Measurements from ENCODE around the gene PLB1. TPM values are rescaled to one million over a fixed set of nuclear protein-coding genes. Genes with fewer than 3 reads are reported as not detected.
A peak's percentile ranks its signal among the peaks of the same experiment; 100 is the strongest.

PLB1 gene
- total RNA-seq, 2 experiments from 2014 or later: 0.25 to 0.50 TPM

DNA sequence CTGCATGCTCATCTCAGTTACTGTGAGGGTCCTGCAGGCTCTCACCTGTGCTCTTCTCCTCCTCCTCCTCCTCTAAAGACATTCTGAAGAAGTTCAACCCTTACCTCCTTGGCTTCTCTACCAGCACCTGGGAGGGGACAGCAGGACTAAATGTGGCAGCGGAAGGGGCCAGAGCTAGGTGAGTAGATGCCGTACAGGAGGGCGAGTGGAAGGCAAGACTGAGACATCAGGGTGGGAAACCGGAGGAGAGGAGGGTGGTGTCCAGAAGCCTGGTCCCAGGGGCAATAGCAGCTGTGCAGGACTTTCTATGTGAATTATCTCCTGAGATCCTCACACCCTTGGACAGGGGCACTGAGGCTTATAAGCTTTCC, 124.9 kb downstream of the PLB1 start:
- Mint-ChIP-seq H3K27ac (peak overlapping the region; percentile 94), H3K36me3 (ENCODE audit: low read depth) (peaks cover 2% of the 10 kb centered on the region), H3K4me3 (no peak overlapping the region), H3K4me1 (ENCODE audit: low read depth) (peaks cover 89% of the 10 kb centered on the region), H3K9me3 (peaks cover 1% of the 10 kb centered on the region), H3K27me3 (no peaks in the 10 kb centered on the region)
- ChIA-PET CTCF (interaction anchor here (0.9 to 5.0 kb wide), 4 partner anchors 9 to 127 kb away, joined by 3 to 39 read pairs (median 5); no protein-coding TSS in a partner anchor), POLR2A (interaction anchor here (0.6 to 2.0 kb wide), 4 partner anchors 8 to 130 kb away, joined by 3 to 10 read pairs (median 6); partner anchors contain the start of gene PPP1CB)
- no peak for DNase-seq
- intact Hi-C loops (cut with micrococcal nuclease): loop anchor here (5.0 kb wide), 1 partner anchor 62 kb away; no protein-coding TSS in a partner anchor
- TF ChIP-seq, protein P1, sequence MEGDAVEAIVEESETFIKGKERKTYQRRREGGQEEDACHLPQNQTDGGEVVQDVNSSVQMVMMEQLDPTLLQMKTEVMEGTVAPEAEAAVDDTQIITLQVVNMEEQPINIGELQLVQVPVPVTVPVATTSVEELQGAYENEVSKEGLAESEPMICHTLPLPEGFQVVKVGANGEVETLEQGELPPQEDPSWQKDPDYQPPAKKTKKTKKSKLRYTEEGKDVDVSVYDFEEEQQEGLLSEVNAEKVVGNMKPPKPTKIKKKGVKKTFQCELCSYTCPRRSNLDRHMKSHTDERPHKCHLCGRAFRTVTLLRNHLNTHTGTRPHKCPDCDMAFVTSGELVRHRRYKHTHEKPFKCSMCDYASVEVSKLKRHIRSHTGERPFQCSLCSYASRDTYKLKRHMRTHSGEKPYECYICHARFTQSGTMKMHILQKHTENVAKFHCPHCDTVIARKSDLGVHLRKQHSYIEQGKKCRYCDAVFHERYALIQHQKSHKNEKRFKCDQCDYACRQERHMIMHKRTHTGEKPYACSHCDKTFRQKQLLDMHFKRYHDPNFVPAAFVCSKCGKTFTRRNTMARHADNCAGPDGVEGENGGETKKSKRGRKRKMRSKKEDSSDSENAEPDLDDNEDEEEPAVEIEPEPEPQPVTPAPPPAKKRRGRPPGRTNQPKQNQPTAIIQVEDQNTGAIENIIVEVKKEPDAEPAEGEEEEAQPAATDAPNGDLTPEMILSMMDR (IDR thresholded peaks at IDR 0.05): no peak
- no peak for ATAC-seq

GRCh38 chr2:28621172-28622100, 125.6 kb downstream of the PLB1 start:
- H3K9me3 Mint-ChIP-seq: peaks cover 1% of the 10 kb centered on the region
- peak; percentile 43 for ATAC-seq
- DNase-seq: peak; percentile 79
- peaks cover 94% of the 10 kb centered on the region for H3K4me1 Mint-ChIP-seq (ENCODE audit: low read depth)
- no peaks in the 10 kb centered on the region for H3K27me3 Mint-ChIP-seq
- ChIA-PET CTCF (interaction anchor here (0.9 to 5.0 kb wide), 4 partner anchors 8 to 126 kb away, joined by 3 to 39 read pairs (median 5); no protein-coding TSS in a partner anchor), POLR2A (interaction anchor here (0.6 to 2.0 kb wide), 6 partner anchors 7 to 130 kb away, joined by 3 to 10 read pairs (median 4); partner anchors contain the start of gene PPP1CB)
- peak overlapping the region; percentile 41 for H3K4me3 Mint-ChIP-seq
- peak overlapping the region; percentile 94 for H3K27ac Mint-ChIP-seq
- intact Hi-C loops (cut with micrococcal nuclease): loop anchor here (5.0 kb wide), 1 partner anchor 61 kb away; no protein-coding TSS in a partner anchor
- peaks cover 2% of the 10 kb centered on the region for H3K36me3 Mint-ChIP-seq (ENCODE audit: low read depth)
- TF ChIP-seq, protein P1 (IDR thresholded peaks at IDR 0.05): no peak

DNA sequence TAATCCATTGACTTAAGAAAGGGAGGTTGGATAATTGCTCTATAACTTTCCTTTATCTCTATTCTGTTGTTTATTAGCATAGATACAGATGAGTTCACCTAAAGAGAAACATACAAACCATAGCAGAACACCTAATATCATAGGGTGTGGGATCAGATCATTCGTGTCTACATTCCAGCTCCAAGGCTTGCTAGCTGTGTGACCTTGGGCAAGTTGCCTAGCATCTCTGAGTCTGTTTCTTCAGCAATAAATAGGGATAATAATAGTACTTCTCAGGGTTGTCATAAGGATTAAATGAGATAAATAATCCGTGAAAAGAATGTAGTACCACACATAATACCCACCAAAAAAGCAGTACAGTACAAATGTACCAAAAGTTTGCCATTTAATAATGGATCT, 126.2 kb downstream of the PLB1 start:
- Mint-ChIP-seq H3K36me3 (ENCODE audit: low read depth) (peaks cover 2% of the 10 kb centered on the region), H3K9me3 (peaks cover 1% of the 10 kb centered on the region), H3K4me1 (ENCODE audit: low read depth) (peaks cover 94% of the 10 kb centered on the region), H3K27ac (peak overlapping the region; percentile 94), H3K27me3 (no peaks in the 10 kb centered on the region), H3K4me3 (peak overlapping the region; percentile 41)
- TF ChIP-seq, protein P1 (IDR thresholded peaks at IDR 0.05): no peak
- ChIA-PET CTCF (interaction anchor here (1.4 to 5.0 kb wide), 3 partner anchors 8 to 55 kb away, joined by 3 to 39 read pairs (median 7); no protein-coding TSS in a partner anchor), POLR2A (interaction anchor here (1.0 to 2.0 kb wide), 6 partner anchors 8 to 273 kb away, joined by 3 to 10 read pairs (median 4); partner anchors contain the start of genes PPP1CB and WDR43)
- intact Hi-C loops (cut with micrococcal nuclease): loop anchor here (5.0 kb wide), 1 partner anchor 60 kb away; no protein-coding TSS in a partner anchor
- ATAC-seq (no peak), DNase-seq (no peak)

GRCh38 chr2:28623582-28624405, 127.9 kb downstream of the PLB1 start:
- CTCF ChIA-PET: interaction anchor here (0.8 to 5.0 kb wide), 6 partner anchors 8 to 941 kb away, joined by 3 to 39 read pairs (median 3); no protein-coding TSS in a partner anchor
- no peak for ATAC-seq
- TF ChIP-seq, protein P1 (IDR thresholded peaks at IDR 0.05): no peak
- DNase-seq: peak; percentile 27
- peak overlapping the region; percentile 56 for H3K4me3 Mint-ChIP-seq
- H3K27ac Mint-ChIP-seq: peak overlapping the region; percentile 89
- POLR2A ChIA-PET: interaction anchor here (0.6 to 3.4 kb wide), 7 partner anchors 11 to 271 kb away, joined by 3 to 14 read pairs (median 5); partner anchors contain the start of genes PPP1CB and WDR43
- H3K9me3 Mint-ChIP-seq: peaks cover 1% of the 10 kb centered on the region
- peaks cover 91% of the 10 kb centered on the region for H3K4me1 Mint-ChIP-seq (ENCODE audit: low read depth)
- H3K27me3 Mint-ChIP-seq: no peaks in the 10 kb centered on the region
- intact Hi-C loops (cut with micrococcal nuclease): loop anchor here (5.0 kb wide), 1 partner anchor 59 kb away; no protein-coding TSS in a partner anchor
- peaks cover 2% of the 10 kb centered on the region for H3K36me3 Mint-ChIP-seq (ENCODE audit: low read depth)
